Keratinocyte (primary cell): ENCODE measurements around the gene TLR1.

Experiments used
- CTCF ChIP-seq, 3 experiments: IDR thresholded peaks in 1 of 3; conservative IDR thresholded peaks in 1 of 3; optimal IDR thresholded peaks in 1 of 3; 2 replicates in 2 of 3; 3 replicates in 1 of 3; pipeline versions ENCODE3 to v1.5.1; 2011; ENCODE audit warnings: low read length in 3 of 3, mild to moderate bottlenecking in 3 of 3, moderate library complexity in 2 of 3, control low read depth in 1 of 3, inconsistent platforms in 1 of 3; ENCODE audit not compliant: insufficient read depth in 2 of 3; ENCODE audit errors: extremely low read depth in 1 of 3
- EZH2 ChIP-seq: IDR thresholded peaks from one replicate; pipeline ENCODE4 v1.6.1; 2012; ENCODE audit warnings: inconsistent platforms, mild to moderate bottlenecking, low read length, moderate library complexity

- TF ChIP-seq CTCF (optimal IDR thresholded peaks at IDR 0.05 in 1 of 3, IDR thresholded peaks at IDR 0.05 in 1 of 3, conservative IDR thresholded peaks at IDR 0.05 in 1 of 3; ENCODE audit: extremely low read depth in 1 of 3, insufficient read depth in 2 of 3, low read length in 3 of 3) = no peak
- no peak for TF ChIP-seq EZH2
Observed at GRCh38 chr4:38752372-38752940, 52.1 kb downstream of the TLR1 start.
